Liver (tissue), 9 donors: ENCODE measurements around the gene TBC1D9B. TPM values are rescaled to one million over a fixed set of nuclear protein-coding genes. Genes with fewer than 3 reads are reported as not detected.

Experiments
- DNase-seq: peaks from one replicate; pipeline ENCODE4 v3.0.0-alpha.2; 2017; ENCODE audit warnings: low spot score
- H3K27ac ChIP-seq, 2 donors: one replicate each; pipeline ENCODE4 v1.7.0; 2013; ENCODE audit warnings: inconsistent platforms in 2 of 2, low read length in 2 of 2, control low read depth in 1 of 2, low read depth in 1 of 2, mild to moderate bottlenecking in 1 of 2
- H3K27me3 ChIP-seq, 4 donors: one replicate each; pipeline versions ENCODE4 v1.6.1 to v1.7.0; 2013; ENCODE audit warnings: low read length in 3 of 4, inconsistent platforms in 1 of 4, mild to moderate bottlenecking in 1 of 4, moderate library complexity in 1 of 4; ENCODE audit not compliant: control insufficient read depth in 4 of 4, insufficient read depth in 4 of 4
- H3K36me3 ChIP-seq, 4 donors: one replicate each; pipeline versions ENCODE4 v1.6.1 to v1.7.0; 2013; ENCODE audit warnings: low read length in 3 of 4, mild to moderate bottlenecking in 3 of 4, low read depth in 1 of 4, moderate library complexity in 1 of 4; ENCODE audit not compliant: control insufficient read depth in 4 of 4, insufficient read depth in 3 of 4
- H3K4me1 ChIP-seq, 4 donors: one replicate each; pipeline versions ENCODE4 v1.6.1 to v1.7.0; 2013; ENCODE audit warnings: low read length in 3 of 4, mild to moderate bottlenecking in 3 of 4, moderate library complexity in 1 of 4; ENCODE audit not compliant: control insufficient read depth in 4 of 4, insufficient read depth in 4 of 4
- H3K4me3 ChIP-seq, 3 donors: one replicate each; pipeline versions ENCODE4 v1.6.1 to v1.7.0; 2013; ENCODE audit warnings: low read length in 3 of 3, control low read depth in 1 of 3, low read depth in 1 of 3, mild to moderate bottlenecking in 1 of 3
- H3K9ac ChIP-seq, 2 donors: one replicate each; pipeline ENCODE4 v1.7.0; 2013; ENCODE audit warnings: low read length in 2 of 2, mild to moderate bottlenecking in 2 of 2, moderate library complexity in 2 of 2, control low read depth in 1 of 2, low read depth in 1 of 2
- H3K9me3 ChIP-seq, 4 donors: one replicate each; pipeline versions ENCODE4 v1.6.1 to v1.7.0; 2013; ENCODE audit warnings: low read length in 3 of 4; ENCODE audit not compliant: control insufficient read depth in 4 of 4
- CTCF ChIP-seq: fragments of 150-350 bp; IDR thresholded peaks from 2 replicates; pipeline ENCODE4 v1.5.1; 2017; ENCODE audit warnings: improper control_type of control experiment, low read depth, low read length; ENCODE audit not compliant: missing input control
- EGR1 ChIP-seq, 2 donors: IDR thresholded peaks; 2 replicates each; pipeline ENCODE4 v1.6.1; 2016 to 2018; ENCODE audit warnings: antibody characterized with exemption in 2 of 2, low read depth in 2 of 2
- FOXA1 ChIP-seq: IDR thresholded peaks from 2 replicates; pipeline ENCODE4 v1.6.1; 2016; ENCODE audit warnings: antibody characterized with exemption
- FOXA2 ChIP-seq: IDR thresholded peaks from 2 replicates; pipeline ENCODE4 v1.6.1; 2016; ENCODE audit warnings: antibody characterized with exemption
- GABPA ChIP-seq, 2 donors: IDR thresholded peaks in 1 of 2; conservative IDR thresholded peaks in 1 of 2; 2 replicates each; pipeline ENCODE4 v1.6.1; 2016; ENCODE audit warnings: antibody characterized with exemption in 2 of 2, mild to moderate bottlenecking in 1 of 2, moderate library complexity in 1 of 2
- HNF4A ChIP-seq, 2 donors: conservative IDR thresholded peaks; 2 replicates each; pipeline ENCODE4 v1.6.1; 2016; ENCODE audit warnings: antibody characterized with exemption in 2 of 2, mild to moderate bottlenecking in 2 of 2
- HNF4G ChIP-seq: IDR thresholded peaks from 2 replicates; pipeline ENCODE4 v1.6.1; 2016; ENCODE audit warnings: antibody characterized with exemption
- JUND ChIP-seq, 2 donors: IDR thresholded peaks; 2 replicates each; pipeline ENCODE4 v1.6.1; 2016; ENCODE audit warnings: antibody characterized with exemption in 2 of 2
- NR2F2 ChIP-seq: IDR thresholded peaks from 2 replicates; pipeline ENCODE4 v1.6.1; 2016; ENCODE audit warnings: antibody characterized with exemption
- RAD21 ChIP-seq, 2 donors: IDR thresholded peaks; 2 replicates each; pipeline ENCODE4 v1.6.1; 2016; ENCODE audit warnings: antibody characterized with exemption in 2 of 2, mild to moderate bottlenecking in 2 of 2
- RXRA ChIP-seq, 2 donors: IDR thresholded peaks; 2 replicates each; pipeline ENCODE4 v1.6.1; 2017 to 2018; ENCODE audit warnings: antibody characterized with exemption in 2 of 2, mild to moderate bottlenecking in 1 of 2
- WGBS: extraction: QIAGEN DNeasy Blood & Tissue Kit; methylation state at CpG from one replicate; pipeline ENCODE4 v1.1.7; 2013; 5-methylcytosine and 5-hydroxymethylcytosine counted together
- polyA plus RNA-seq, 2 donors: library from polyadenylated mRNA; stranded (reverse) in 1 of 2; unstranded in 1 of 2; fragments of 200-250 nt in 1 of 2; fragments of >200 nt in 1 of 2; fragmentation: Nextera tagmentation in 1 of 2; extraction: Ambion mirVana in 1 of 2; gene quantifications; one replicate each; pipeline versions ENCODE4 v1.2.1 to v1.2.3, GENCODE V29; 2013 to 2015
- total RNA-seq, 2 donors: library from RNA; depleted of rRNA; stranded (reverse); fragments of >200 nt; gene quantifications; one replicate each; pipeline ENCODE4 v1.2.3, GENCODE V29; 2014
- TF ChIP-seq, protein P1 (sequence below): IDR thresholded peaks from 2 replicates; pipeline ENCODE4 v1.6.1; 2016; ENCODE audit warnings: antibody characterized with exemption
- TF ChIP-seq, protein P2 (sequence below): IDR thresholded peaks from 2 replicates; pipeline ENCODE4 v1.6.1; 2016; ENCODE audit warnings: antibody characterized with exemption, mild to moderate bottlenecking
- donor health status: healthy.
- donor health status: healthy.
- donor health status: healthy.
- donor health status: healthy.
- donor health status: healthy.

TBC1D9B gene
- total and polyA plus RNA-seq, 4 donors = 23.1 to 55.4 (median 38.7) TPM

DNA sequence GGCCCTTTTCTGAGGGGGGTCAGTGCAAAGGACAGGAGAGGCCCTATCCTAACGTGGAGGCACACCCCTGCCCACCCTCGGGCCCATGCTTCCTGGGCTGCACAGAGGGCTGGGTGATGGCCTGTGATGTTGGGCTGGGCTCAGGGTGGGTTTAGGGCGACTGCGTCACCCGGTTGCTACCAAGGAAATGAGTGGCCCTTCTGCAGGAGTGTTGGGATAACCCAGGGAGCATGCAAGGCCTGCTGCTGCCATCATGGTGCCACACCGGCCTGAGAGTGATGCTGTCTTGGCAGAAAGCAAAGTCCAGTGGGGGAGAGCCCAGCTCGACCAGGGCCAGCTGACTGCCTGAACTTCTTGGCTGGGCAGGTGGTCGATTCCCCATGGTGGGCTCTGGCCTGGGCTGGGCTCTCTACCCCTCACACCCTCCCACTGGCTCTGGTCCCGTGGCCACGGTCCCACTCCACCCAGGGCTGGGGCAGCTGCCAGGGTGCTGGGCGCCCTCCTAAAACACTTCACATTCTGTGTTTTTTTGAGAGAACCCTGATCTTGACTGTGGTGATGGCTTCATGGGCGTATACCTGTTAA is 27.5 kb downstream of the TBC1D9B start:
- H3K27ac ChIP-seq = no peak overlapping the region
- peaks cover 5 to 11% (median 8%) of the 10 kb centered on the region in 4 donors for H3K9me3 ChIP-seq
- no peak overlapping the region for H3K9ac ChIP-seq
- WGBS = 91% methylated on average over 12 of the region's 12 CpGs
- TF ChIP-seq HNF4G = no peak
- TF ChIP-seq CTCF = no peak
- no peak for TF ChIP-seq RXRA (IDR thresholded peaks at IDR 0.05)
- TF ChIP-seq EGR1 (IDR thresholded peaks at IDR 0.05; ENCODE audit: low read depth in 2 of 2) = no peak
- TF ChIP-seq, protein P1, sequence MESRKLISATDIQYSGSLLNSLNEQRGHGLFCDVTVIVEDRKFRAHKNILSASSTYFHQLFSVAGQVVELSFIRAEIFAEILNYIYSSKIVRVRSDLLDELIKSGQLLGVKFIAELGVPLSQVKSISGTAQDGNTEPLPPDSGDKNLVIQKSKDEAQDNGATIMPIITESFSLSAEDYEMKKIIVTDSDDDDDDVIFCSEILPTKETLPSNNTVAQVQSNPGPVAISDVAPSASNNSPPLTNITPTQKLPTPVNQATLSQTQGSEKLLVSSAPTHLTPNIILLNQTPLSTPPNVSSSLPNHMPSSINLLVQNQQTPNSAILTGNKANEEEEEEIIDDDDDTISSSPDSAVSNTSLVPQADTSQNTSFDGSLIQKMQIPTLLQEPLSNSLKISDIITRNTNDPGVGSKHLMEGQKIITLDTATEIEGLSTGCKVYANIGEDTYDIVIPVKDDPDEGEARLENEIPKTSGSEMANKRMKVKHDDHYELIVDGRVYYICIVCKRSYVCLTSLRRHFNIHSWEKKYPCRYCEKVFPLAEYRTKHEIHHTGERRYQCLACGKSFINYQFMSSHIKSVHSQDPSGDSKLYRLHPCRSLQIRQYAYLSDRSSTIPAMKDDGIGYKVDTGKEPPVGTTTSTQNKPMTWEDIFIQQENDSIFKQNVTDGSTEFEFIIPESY = no peak
- no peak for TF ChIP-seq HNF4A (conservative IDR thresholded peaks at IDR 0.05)
- no peak for TF ChIP-seq JUND (IDR thresholded peaks at IDR 0.05)
- no peak for TF ChIP-seq FOXA2
- TF ChIP-seq GABPA (IDR thresholded peaks at IDR 0.05 in 1 of 2, conservative IDR thresholded peaks at IDR 0.05 in 1 of 2) = no peak
- TF ChIP-seq, protein P2, sequence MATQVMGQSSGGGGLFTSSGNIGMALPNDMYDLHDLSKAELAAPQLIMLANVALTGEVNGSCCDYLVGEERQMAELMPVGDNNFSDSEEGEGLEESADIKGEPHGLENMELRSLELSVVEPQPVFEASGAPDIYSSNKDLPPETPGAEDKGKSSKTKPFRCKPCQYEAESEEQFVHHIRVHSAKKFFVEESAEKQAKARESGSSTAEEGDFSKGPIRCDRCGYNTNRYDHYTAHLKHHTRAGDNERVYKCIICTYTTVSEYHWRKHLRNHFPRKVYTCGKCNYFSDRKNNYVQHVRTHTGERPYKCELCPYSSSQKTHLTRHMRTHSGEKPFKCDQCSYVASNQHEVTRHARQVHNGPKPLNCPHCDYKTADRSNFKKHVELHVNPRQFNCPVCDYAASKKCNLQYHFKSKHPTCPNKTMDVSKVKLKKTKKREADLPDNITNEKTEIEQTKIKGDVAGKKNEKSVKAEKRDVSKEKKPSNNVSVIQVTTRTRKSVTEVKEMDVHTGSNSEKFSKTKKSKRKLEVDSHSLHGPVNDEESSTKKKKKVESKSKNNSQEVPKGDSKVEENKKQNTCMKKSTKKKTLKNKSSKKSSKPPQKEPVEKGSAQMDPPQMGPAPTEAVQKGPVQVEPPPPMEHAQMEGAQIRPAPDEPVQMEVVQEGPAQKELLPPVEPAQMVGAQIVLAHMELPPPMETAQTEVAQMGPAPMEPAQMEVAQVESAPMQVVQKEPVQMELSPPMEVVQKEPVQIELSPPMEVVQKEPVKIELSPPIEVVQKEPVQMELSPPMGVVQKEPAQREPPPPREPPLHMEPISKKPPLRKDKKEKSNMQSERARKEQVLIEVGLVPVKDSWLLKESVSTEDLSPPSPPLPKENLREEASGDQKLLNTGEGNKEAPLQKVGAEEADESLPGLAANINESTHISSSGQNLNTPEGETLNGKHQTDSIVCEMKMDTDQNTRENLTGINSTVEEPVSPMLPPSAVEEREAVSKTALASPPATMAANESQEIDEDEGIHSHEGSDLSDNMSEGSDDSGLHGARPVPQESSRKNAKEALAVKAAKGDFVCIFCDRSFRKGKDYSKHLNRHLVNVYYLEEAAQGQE = no peak
- peaks cover 8 to 59% (median 26%) of the 10 kb centered on the region in 4 donors for H3K36me3 ChIP-seq
- no peaks in the 10 kb centered on the region for H3K4me1 ChIP-seq
- DNase-seq = no peak
- no peaks in the 10 kb centered on the region for H3K27me3 ChIP-seq
- no peak overlapping the region for H3K4me3 ChIP-seq

GRCh38 chr5:179879690-179880010 is 28.0 kb downstream of the TBC1D9B start:
- peaks cover 8 to 61% (median 27%) of the 10 kb centered on the region in 4 donors for H3K36me3 ChIP-seq
- H3K27me3 ChIP-seq = no peaks in the 10 kb centered on the region
- no peak for TF ChIP-seq EGR1 (IDR thresholded peaks at IDR 0.05; ENCODE audit: low read depth in 2 of 2)
- TF ChIP-seq JUND (IDR thresholded peaks at IDR 0.05) = no peak
- no peak for TF ChIP-seq FOXA1
- TF ChIP-seq NR2F2 = no peak
- no peak for TF ChIP-seq RAD21 (IDR thresholded peaks at IDR 0.05)
- no peaks in the 10 kb centered on the region for H3K4me1 ChIP-seq
- 97% methylated on average over 13 of the region's 13 CpGs for WGBS
- H3K4me3 ChIP-seq = no peak overlapping the region
- peaks cover 5 to 11% (median 8%) of the 10 kb centered on the region in 4 donors for H3K9me3 ChIP-seq
- H3K9ac ChIP-seq = no peak overlapping the region
- no peak overlapping the region for H3K27ac ChIP-seq
- no peak for DNase-seq
